NOMO-1 treated with dmso at 0.1 percent for 144 hours (cell line): ENCODE data around the gene DYNLT5.

Experiments
- DNase-seq: peaks from one replicate; lab custom pipeline; 2025; ENCODE audit not compliant: unreplicated experiment; lab: John Stamatoyannopoulos, UW

The DYNLT5 gene

GRCh38 chr1:66747501-66747900 is 4.8 kb upstream of the DYNLT5 start:
- DNase-seq, result no peak

GRCh38 chr1:66750577-66750976 is 1.7 kb upstream of the DYNLT5 start:
- DNase-seq, result peak; percentile 16

- DNase-seq, result no peak
Measured at GRCh38 chr1:66751160-66751559, 1.1 kb upstream of the DYNLT5 start.

- no peak for DNase-seq
Measured at GRCh38 chr1:66752671-66753371, 562 bp downstream of the DYNLT5 start.

GRCh38 chr1:66757722-66758240 is 5.5 kb downstream of the DYNLT5 start:
- DNase-seq, result no peak

- peak; percentile 22 for DNase-seq
Measured at GRCh38 chr1:66758241-66758755, 6.0 kb downstream of the DYNLT5 start.

- no peak for DNase-seq
Measured at GRCh38 chr1:66760506-66760905, 8.2 kb downstream of the DYNLT5 start.

GRCh38 chr1:66761221-66761620 is 9.0 kb downstream of the DYNLT5 start:
- DNase-seq, result peak; percentile 13

GRCh38 chr1:66764994-66765578 is 12.8 kb downstream of the DYNLT5 start:
- no peak for DNase-seq

- no peak for DNase-seq
Measured at GRCh38 chr1:66767626-66768025, 15.4 kb downstream of the DYNLT5 start.

GRCh38 chr1:66768965-66769364 is 16.7 kb downstream of the DYNLT5 start:
- DNase-seq, result no peak

GRCh38 chr1:66769512-66770229 is 17.4 kb downstream of the DYNLT5 start:
- DNase-seq, result no peak

GRCh38 chr1:66770240-66770639 is 18.0 kb downstream of the DYNLT5 start:
- DNase-seq, result no peak

GRCh38 chr1:66770694-66771093 is 18.4 kb downstream of the DYNLT5 start:
- DNase-seq, result no peak

- DNase-seq, result no peak
Measured at GRCh38 chr1:66773227-66773626, 21.0 kb downstream of the DYNLT5 start.

- DNase-seq, result no peak
Measured at GRCh38 chr1:66774438-66774837, 22.2 kb downstream of the DYNLT5 start.

- no peak for DNase-seq
Measured at GRCh38 chr1:66775646-66776045, 23.4 kb downstream of the DYNLT5 start.

GRCh38 chr1:66777831-66778230 is 25.6 kb downstream of the DYNLT5 start:
- no peak for DNase-seq

GRCh38 chr1:66778266-66778665 is 26.0 kb downstream of the DYNLT5 start:
- no peak for DNase-seq

GRCh38 chr1:66778969-66779368 is 26.7 kb downstream of the DYNLT5 start:
- DNase-seq, result no peak

- no peak for DNase-seq
Measured at GRCh38 chr1:66779475-66780078, 27.3 kb downstream of the DYNLT5 start.
